RWPE1 (cell line): ENCODE results near the gene TNFRSF14.

Experiments
- CTCF ChIA-PET: fragments of 350-600 bp; sonication (Branson Sonifier 250); formaldehyde crosslinking; extraction: SDS; loops from one replicate; lab custom pipeline; 2021; lab: Yijun Ruan, JAX
- POLR2A ChIA-PET: fragments of 400-600 bp; formaldehyde crosslinking; extraction: SDS; loops from one replicate; lab custom pipeline; 2020; ENCODE audit warnings: antibody characterized with exemption; ENCODE audit not compliant: low non-redundant PET; lab: Yijun Ruan, JAX
- DNase-seq: peaks from one replicate; pipeline ENCODE4 v3.0.0; 2012; ENCODE audit warnings: low spot score
- H3K27ac ChIP-seq: fragments of 450-650 bp; 2 replicates; pipeline ENCODE4 v1.5.1; 2017
- TF ChIP-seq, protein P1 (sequence below): fragments of 450-650 bp; conservative IDR thresholded peaks from 2 replicates; pipeline ENCODE4 v1.5.1; 2017; ENCODE audit warnings: low read depth, mild to moderate bottlenecking

Gene TNFRSF14

DNA sequence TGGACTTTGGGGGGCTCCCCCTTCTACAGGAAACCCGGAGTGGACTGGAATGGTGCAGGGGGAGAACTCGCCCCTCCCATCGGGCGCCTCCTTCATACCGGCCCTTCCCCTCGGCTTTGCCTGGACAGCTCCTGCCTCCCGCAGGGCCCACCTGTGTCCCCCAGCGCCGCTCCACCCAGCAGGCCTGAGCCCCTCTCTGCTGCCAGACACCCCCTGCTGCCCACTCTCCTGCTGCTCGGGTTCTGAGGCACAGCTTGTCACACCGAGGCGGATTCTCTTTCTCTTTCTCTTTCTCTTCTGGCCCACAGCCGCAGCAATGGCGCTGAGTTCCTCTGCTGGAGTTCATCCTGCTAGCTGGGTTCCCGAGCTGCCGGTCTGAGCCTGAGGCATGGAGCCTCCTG lies at the start of gene TNFRSF14:
TSS of gene TNFRSF14 (plus strand) at position 95 of the 401 bp plus-strand sequence. CDS start at position 389, 294 bp downstream.
- TF ChIP-seq, protein P1, sequence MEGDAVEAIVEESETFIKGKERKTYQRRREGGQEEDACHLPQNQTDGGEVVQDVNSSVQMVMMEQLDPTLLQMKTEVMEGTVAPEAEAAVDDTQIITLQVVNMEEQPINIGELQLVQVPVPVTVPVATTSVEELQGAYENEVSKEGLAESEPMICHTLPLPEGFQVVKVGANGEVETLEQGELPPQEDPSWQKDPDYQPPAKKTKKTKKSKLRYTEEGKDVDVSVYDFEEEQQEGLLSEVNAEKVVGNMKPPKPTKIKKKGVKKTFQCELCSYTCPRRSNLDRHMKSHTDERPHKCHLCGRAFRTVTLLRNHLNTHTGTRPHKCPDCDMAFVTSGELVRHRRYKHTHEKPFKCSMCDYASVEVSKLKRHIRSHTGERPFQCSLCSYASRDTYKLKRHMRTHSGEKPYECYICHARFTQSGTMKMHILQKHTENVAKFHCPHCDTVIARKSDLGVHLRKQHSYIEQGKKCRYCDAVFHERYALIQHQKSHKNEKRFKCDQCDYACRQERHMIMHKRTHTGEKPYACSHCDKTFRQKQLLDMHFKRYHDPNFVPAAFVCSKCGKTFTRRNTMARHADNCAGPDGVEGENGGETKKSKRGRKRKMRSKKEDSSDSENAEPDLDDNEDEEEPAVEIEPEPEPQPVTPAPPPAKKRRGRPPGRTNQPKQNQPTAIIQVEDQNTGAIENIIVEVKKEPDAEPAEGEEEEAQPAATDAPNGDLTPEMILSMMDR, result no peak
- peak within 1 kb of the TSS; percentile 85 for H3K27ac ChIP-seq
- CTCF ChIA-PET, result interaction anchor here (0.6 to 1.7 kb wide), 6 partner anchors 19 to 245 kb away, joined by 3 to 5 read pairs (median 3); partner anchors contain the start of gene TTC34
- DNase-seq, result no peak
- POLR2A ChIA-PET, result interaction anchor here (0.7 kb wide), 1 partner anchor 29 kb away, joined by 4 read pairs; no protein-coding TSS in a partner anchor

- H3K27ac ChIP-seq, result peak overlapping the region; percentile 71
- CTCF ChIA-PET, result interaction anchor here (1.0 kb wide), 1 partner anchor 8 kb away, joined by 3 read pairs; no protein-coding TSS in a partner anchor
- DNase-seq, result no peak
- TF ChIP-seq, protein P1, result no peak
- POLR2A ChIA-PET, result interaction anchor here (0.6 kb wide), 1 partner anchor 111 kb away, joined by 5 read pairs; no protein-coding TSS in a partner anchor
Observed at GRCh38 chr1:2506901-2507565, 49.1 kb upstream of the TNFRSF14 start.

- ChIA-PET CTCF (no interaction called here), POLR2A (interaction anchor here (0.6 kb wide), 1 partner anchor 111 kb away, joined by 5 read pairs; no protein-coding TSS in a partner anchor)
- TF ChIP-seq, protein P1, result no peak
- H3K27ac ChIP-seq, result peak overlapping the region; percentile 71
- DNase-seq, result no peak
Observed at GRCh38 chr1:2507744-2508155, 48.4 kb upstream of the TNFRSF14 start.

DNA sequence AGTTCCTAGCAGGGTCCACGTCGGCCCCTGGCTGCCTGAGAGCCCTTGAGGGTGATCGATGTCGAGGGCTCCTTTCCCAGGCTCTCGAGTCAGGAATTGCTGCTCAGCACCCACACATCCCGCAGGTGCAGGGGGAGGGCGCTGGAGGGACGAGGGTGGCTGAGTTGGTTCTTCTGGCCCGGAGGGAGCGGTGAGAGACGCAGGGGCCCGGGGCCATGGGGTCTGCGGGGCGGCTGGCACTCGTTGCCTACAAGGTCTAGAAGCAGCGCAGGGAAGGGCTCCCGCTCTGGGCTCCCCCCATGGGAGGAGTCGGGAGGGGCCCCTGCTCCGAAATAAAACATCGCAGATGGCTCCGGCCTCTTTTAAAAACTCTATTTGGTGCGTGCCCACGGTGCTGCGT lies 48.0 kb upstream of the TNFRSF14 start:
- ChIA-PET POLR2A (no interaction called here), CTCF (no interaction called here)
- no peak for DNase-seq
- H3K27ac ChIP-seq, result peak overlapping the region; percentile 71
- TF ChIP-seq, protein P1, result no peak

DNA sequence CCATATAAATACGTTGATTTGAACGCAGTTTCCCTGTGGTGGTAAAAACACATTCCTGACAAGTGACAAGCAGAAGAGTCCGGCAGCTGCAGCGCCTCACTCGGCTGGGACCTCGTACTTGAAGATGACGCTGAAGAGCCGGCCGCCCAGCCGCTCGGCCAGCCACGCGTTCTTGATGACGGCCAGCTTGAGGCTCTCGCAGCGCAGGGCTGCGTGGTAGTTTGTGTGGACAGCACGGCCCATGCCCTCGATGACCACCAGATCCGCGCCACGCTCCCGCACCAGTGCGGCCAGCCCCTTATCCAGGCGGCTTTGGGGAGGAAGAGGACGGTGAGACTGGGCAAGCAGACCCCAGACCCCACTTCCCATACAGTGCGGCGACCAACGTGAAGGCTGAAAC lies 47.4 kb upstream of the TNFRSF14 start:
- POLR2A ChIA-PET, result no interaction called here

DNA sequence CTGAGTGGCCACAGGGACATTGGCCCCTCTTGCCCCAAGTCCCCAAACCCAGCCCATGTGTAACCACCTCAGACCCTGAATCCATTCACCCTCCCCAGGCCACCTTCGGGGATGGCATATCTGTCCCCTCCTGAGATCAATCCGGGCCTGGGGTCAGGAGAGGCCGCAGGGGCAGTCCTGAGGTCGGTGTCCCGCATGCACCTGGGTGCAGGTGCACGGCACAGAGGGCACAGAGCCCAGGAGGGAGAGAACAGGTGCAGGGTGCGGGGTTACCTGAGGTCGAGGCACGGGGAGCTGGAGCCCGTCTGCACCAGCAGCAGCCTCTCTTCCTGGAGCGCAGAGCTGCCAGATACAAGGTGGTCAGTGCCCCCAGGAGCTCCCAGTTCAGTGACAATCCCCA lies 46.6 kb upstream of the TNFRSF14 start:
- peak overlapping the region; percentile 71 for H3K27ac ChIP-seq

More for the DNA sequence above, 47.4 kb upstream of the TNFRSF14 start:
- peak overlapping the region; percentile 71 for H3K27ac ChIP-seq
- TF ChIP-seq, protein P1, result no peak
- DNase-seq, result no peak
- CTCF ChIA-PET, result no interaction called here

More for the DNA sequence above, 46.6 kb upstream of the TNFRSF14 start:
- no peak for DNase-seq
- POLR2A ChIA-PET, result no interaction called here
- TF ChIP-seq, protein P1, result no peak
- CTCF ChIA-PET, result interaction anchor here (0.6 to 1.0 kb wide), 2 partner anchors 16 to 26 kb away, joined by 4 read pairs; no protein-coding TSS in a partner anchor
